GM21526 (cell line): ENCODE results near the gene ELP4.
"Not testable (repeated sequence)": the region's sequence is repeated elsewhere in the genome, so short reads cannot be mapped to it uniquely, and the experiment has no call there.

Source experiments
- ATAC-seq: cut with Tn5 transposase; IDR thresholded peaks from one replicate; pipeline ENCODE4 v1.9.1; 2021; ENCODE audit warnings: moderate library complexity; ENCODE audit not compliant: unreplicated experiment, low FRiP score

The ELP4 gene

GRCh38 chr11:31640611-31641010 lies 131.0 kb downstream of the ELP4 start:
- ATAC-seq, result no peak

DNA sequence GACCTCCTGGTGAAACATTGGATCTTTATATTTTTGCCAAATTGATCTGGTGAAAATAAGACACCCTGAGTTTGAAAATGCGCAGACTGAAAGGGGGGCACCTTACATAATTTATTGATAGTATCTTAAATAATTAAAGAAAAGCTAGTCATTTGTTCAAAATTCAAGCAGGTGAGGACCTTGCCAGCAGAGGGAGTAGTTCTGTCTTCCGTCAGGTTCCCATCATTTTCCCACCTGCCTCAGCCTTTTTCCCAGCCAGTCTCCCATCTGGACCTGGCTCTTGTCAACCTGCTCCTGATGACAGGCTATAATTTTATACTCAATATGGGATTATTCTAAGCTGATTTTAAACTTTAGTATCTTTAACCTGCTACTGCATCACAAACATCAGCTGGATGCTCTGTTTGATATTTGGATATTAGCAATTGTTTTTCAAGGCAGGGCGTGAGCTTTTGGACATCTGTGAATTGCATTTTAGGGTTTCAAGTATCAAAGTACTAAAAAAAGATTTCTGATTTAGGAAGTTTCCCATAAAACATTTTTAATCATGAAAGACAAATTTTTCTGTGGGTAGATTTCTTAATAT lies 132.0 kb downstream of the ELP4 start:
- ATAC-seq, result no peak

- no peak for ATAC-seq
These were observed 134.3 kb downstream of the ELP4 start for GRCh38 chr11:31643857-31644256.

- no peak for ATAC-seq
These were observed 136.2 kb downstream of the ELP4 start for GRCh38 chr11:31645747-31646146.

- ATAC-seq, result no peak
These were observed 136.6 kb downstream of the ELP4 start for GRCh38 chr11:31646216-31646615.

GRCh38 chr11:31649129-31649966 lies 139.8 kb downstream of the ELP4 start:
- ATAC-seq, result no peak

- peak; percentile 18 for ATAC-seq
These were observed 141.6 kb downstream of the ELP4 start for GRCh38 chr11:31651208-31651607.

DNA sequence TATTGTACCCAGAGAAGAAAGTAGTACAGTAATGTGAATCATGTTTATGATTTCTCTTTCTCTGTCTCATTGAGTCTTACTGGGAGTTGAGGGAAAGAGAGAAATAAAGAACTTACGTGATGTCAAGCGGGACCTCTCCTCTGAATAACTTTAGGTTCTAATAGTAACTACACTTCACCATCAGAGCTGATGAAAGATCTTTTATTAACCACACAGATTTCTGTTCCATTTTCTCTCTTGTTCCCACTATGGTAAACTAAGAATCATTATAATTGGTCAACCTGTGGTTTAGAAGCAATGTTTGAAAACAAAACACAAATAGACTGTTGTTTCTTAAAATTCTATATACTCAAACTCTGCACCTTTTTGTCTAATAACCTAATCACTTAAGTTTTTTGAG lies 142.3 kb downstream of the ELP4 start:
- ATAC-seq, result peak; percentile 63

- ATAC-seq, result peak; percentile 68
These were observed 143.0 kb downstream of the ELP4 start for GRCh38 chr11:31652528-31652927.

GRCh38 chr11:31655483-31655882 lies 145.9 kb downstream of the ELP4 start:
- ATAC-seq, result no peak

- no peak for ATAC-seq
These were observed 146.5 kb downstream of the ELP4 start for GRCh38 chr11:31656051-31656450.

GRCh38 chr11:31657091-31657490 lies 147.5 kb downstream of the ELP4 start:
- no peak for ATAC-seq

- no peak for ATAC-seq
These were observed 154.6 kb downstream of the ELP4 start for GRCh38 chr11:31664129-31664528.

- ATAC-seq, result no peak
These were observed 155.4 kb downstream of the ELP4 start for GRCh38 chr11:31664954-31665353.

DNA sequence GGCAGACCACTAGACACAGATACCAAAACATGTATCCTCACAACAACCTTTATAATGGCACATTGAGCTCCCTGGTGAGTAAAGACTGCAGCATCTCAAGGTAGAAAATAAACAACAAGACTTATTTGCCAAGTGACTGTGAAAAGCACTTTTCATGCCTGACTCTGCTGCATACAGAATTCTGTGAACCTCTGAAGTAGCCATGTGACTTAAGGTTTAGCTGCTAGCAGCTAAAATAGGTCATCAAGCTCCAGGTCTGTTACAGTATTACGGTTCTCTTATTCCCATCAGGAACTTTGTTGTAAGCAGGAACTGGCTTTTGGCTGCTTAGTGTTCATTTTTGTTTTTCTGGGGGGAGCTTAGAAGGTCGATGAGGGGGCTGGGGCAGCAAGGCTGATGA lies 162.1 kb downstream of the ELP4 start:
- ATAC-seq, result no peak

DNA sequence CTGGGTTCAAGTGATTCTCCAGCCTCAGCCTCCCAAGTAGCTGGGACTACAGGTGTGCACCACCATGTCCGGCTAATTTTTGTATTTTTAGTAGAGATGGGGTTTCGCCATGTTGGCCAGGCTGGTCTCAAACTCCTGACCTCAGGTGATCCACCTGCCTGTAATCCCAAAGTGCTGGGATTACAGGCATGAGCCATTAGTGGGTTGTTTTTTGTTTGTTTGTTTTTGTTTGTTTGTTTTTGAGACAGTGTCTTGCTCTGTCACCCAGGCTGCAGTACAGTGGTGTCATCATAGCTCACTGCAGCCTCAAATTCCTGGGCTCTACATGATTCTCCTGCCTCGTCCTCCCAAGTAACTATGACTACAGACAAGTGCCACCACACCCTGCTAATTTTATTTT lies 163.5 kb downstream of the ELP4 start:
- not testable (repeated sequence) for ATAC-seq

- no peak for ATAC-seq
These were observed 166.9 kb downstream of the ELP4 start for GRCh38 chr11:31676280-31676982.

GRCh38 chr11:31680770-31681169 lies 171.2 kb downstream of the ELP4 start:
- ATAC-seq, result no peak

GRCh38 chr11:31687256-31687655 lies 177.7 kb downstream of the ELP4 start:
- ATAC-seq, result no peak

DNA sequence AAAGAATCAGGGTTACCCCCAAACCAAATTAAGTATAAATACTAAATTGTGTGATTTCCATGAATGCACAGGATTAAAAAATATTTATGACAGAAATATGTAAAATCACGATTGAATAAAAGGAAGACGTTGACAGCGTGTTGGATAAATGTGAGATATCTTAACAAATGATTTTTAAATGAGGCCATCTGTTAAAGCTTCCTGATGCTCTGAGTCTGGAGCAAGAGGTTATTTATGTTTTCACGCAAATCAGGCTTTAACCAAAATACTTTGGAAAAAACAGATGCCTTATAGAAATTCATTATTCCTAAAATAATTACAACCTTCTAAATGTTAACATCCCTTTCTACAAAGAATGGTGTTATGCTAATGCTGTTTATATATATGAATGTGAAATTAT lies 178.3 kb downstream of the ELP4 start:
- no peak for ATAC-seq

- no peak for ATAC-seq
These were observed 180.0 kb downstream of the ELP4 start for GRCh38 chr11:31689559-31689958.

DNA sequence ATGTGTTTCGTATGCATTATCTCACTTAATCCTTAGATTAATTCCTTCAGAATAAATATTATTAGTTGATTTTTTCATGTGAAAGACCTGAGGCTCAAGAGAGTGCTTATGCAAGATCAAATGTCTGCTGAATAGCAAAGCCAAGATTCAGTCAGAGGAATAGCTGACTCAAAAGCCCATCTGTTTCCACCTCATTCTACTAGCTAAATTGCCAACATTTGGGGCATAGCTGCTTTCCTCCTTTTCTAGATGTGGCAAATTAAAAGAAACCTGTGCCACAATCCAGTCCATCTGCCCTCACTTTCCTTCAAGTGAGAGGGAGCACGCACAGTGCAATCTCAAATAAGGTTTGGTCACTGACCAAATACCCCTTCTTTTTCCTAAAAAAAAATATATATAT lies 180.5 kb downstream of the ELP4 start:
- no peak for ATAC-seq
